ENCODE measurements around the gene ASCC1.

- TF ChIP-seq, protein P1, sequence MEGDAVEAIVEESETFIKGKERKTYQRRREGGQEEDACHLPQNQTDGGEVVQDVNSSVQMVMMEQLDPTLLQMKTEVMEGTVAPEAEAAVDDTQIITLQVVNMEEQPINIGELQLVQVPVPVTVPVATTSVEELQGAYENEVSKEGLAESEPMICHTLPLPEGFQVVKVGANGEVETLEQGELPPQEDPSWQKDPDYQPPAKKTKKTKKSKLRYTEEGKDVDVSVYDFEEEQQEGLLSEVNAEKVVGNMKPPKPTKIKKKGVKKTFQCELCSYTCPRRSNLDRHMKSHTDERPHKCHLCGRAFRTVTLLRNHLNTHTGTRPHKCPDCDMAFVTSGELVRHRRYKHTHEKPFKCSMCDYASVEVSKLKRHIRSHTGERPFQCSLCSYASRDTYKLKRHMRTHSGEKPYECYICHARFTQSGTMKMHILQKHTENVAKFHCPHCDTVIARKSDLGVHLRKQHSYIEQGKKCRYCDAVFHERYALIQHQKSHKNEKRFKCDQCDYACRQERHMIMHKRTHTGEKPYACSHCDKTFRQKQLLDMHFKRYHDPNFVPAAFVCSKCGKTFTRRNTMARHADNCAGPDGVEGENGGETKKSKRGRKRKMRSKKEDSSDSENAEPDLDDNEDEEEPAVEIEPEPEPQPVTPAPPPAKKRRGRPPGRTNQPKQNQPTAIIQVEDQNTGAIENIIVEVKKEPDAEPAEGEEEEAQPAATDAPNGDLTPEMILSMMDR (IDR thresholded peaks at IDR 0.05) = peak in 1 of 3 donors; percentile 37
- no peak for TF ChIP-seq POLR2A (IDR thresholded peaks at IDR 0.05)
These were observed 89.7 kb downstream of the ASCC1 start for GRCh38 chr10:72126184-72126871.
